Sigmoid colon (tissue), 7 donors: ENCODE results near the gene VAV3. TPM values are rescaled to one million over a fixed set of nuclear protein-coding genes. Genes with fewer than 3 reads are reported as not detected.

Source experiments
- DNase-seq: peaks from one replicate; pipeline ENCODE4 v3.0.0-alpha.2; 2019
- H3K27ac ChIP-seq, 4 donors: fragments of 200-600 bp; sonication (generic); one replicate each; pipeline ENCODE4 v1.5.1; 2016 to 2019; ENCODE audit warnings: mild to moderate bottlenecking in 1 of 4
- H3K27me3 ChIP-seq, 3 donors: fragments of 200-600 bp; sonication (generic); one replicate each; pipeline ENCODE4 v1.5.1; 2019; ENCODE audit warnings: mild to moderate bottlenecking in 1 of 3
- H3K36me3 ChIP-seq, 4 donors: fragments of 200-600 bp; sonication (generic); one replicate each; pipeline ENCODE4 v1.5.1; 2016 to 2019
- H3K4me1 ChIP-seq, 4 donors: fragments of 200-600 bp; sonication (generic); one replicate each; pipeline ENCODE4 v1.5.1; 2017 to 2019
- H3K4me3 ChIP-seq, 4 donors: fragments of 200-600 bp; sonication (generic); one replicate each; pipeline ENCODE4 v1.5.1; 2017 to 2019; ENCODE audit warnings: mild to moderate bottlenecking in 2 of 4, moderate library complexity in 1 of 4
- H3K9me3 ChIP-seq, 4 donors: fragments of 200-600 bp in 3 of 4; sonication (generic) in 3 of 4; one replicate each; pipeline versions ENCODE4 v1.5.1 to v1.6.1; 2013 to 2019
- EP300 ChIP-seq, 4 donors: sonication (generic); formaldehyde crosslinking; IDR thresholded peaks; one replicate each; pipeline ENCODE4 v1.6.1; 2017; ENCODE audit warnings: antibody characterized with exemption in 4 of 4
- POLR2A ChIP-seq, 2 donors: fragments of 450-650 bp; IDR thresholded peaks; one replicate each; pipeline ENCODE4 v1.6.1; 2016; ENCODE audit warnings: antibody characterized with exemption in 2 of 2, mild to moderate bottlenecking in 2 of 2, moderate library complexity in 2 of 2
- POLR2AphosphoS5 ChIP-seq, 4 donors: sonication (generic); formaldehyde crosslinking; IDR thresholded peaks; one replicate each; pipeline ENCODE4 v1.6.1; 2017; ENCODE audit warnings: antibody characterized with exemption in 4 of 4
- WGBS, 2 donors: extraction: QIAGEN DNeasy Blood & Tissue Kit; methylation state at CpG; one replicate each; pipeline ENCODE4 v1.1.7; 2013; 5-methylcytosine and 5-hydroxymethylcytosine counted together
- intact Hi-C: fragments of 100-400 bp; cut with DNase I; formaldehyde crosslinking; loops from one replicate; pipeline ENCODE4 v1.15.1; 2023
- polyA plus RNA-seq, 3 donors: library from polyadenylated mRNA; stranded (reverse); fragments of 200-250 nt; gene quantifications; one replicate each; pipeline ENCODE4 v1.2.3, GENCODE V29; 2013
- total RNA-seq, 4 donors: library from RNA; depleted of rRNA; stranded (reverse); fragments of >200 nt; gene quantifications; one replicate each; pipeline ENCODE4 v1.1.0, GENCODE V29; 2016
- TF ChIP-seq, protein P1 (sequence below), 4 experiments: fragments of 450-650 bp in 3 of 4; fragments of 200-600 bp in 1 of 4; IDR thresholded peaks; one replicate each; pipeline ENCODE4 v1.5.1; 2016 to 2019; ENCODE audit warnings: antibody characterized with exemption in 4 of 4, mild to moderate bottlenecking in 3 of 4, moderate library complexity in 2 of 4
- donor health status: healthy with polysubstance abuse.
- donor health status: Bipolar disorder and iron deficiency.
- donor health status: healthy.

Gene VAV3
- total and polyA plus RNA-seq, 7 donors = 3.5 to 72.1 (median 17.3) TPM

DNA sequence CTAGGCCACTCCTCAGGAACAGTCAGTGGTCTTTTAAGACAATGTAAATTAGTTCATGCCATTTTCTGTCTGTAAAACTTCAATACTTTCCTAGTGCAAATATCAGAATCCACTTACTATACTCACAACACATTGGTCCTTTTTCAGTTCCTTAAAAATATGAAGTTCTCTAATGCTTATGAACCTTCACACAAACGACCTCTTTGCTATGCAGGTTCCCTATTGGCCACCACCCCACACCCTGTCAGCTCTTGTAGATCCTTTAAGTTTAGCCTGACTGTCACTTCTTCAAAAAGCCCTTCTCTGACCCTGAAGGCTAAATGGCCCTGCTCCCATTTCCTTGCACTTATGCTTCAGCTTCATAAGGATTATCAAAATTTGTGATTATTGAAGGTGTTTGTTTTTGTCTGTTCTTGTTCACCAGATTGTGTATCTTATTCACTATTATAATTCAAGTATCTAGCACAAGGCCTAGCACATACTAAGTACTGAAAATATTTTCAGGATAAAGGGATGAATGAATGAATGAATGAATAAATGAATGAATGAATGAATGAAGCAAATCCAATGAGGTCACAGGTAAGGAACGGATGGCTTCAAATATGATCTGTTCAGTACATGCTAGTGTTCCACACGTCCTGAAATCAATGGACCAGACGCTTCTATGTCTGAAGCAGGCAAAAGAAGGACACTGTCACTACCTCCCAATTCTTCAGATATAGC is 373.9 kb downstream of the VAV3 start:
- TF ChIP-seq EP300 (IDR thresholded peaks at IDR 0.05) (no peak), POLR2A (IDR thresholded peaks at IDR 0.05) (no peak), POLR2AphosphoS5 (IDR thresholded peaks at IDR 0.05) (no peak)
- TF ChIP-seq, protein P1, sequence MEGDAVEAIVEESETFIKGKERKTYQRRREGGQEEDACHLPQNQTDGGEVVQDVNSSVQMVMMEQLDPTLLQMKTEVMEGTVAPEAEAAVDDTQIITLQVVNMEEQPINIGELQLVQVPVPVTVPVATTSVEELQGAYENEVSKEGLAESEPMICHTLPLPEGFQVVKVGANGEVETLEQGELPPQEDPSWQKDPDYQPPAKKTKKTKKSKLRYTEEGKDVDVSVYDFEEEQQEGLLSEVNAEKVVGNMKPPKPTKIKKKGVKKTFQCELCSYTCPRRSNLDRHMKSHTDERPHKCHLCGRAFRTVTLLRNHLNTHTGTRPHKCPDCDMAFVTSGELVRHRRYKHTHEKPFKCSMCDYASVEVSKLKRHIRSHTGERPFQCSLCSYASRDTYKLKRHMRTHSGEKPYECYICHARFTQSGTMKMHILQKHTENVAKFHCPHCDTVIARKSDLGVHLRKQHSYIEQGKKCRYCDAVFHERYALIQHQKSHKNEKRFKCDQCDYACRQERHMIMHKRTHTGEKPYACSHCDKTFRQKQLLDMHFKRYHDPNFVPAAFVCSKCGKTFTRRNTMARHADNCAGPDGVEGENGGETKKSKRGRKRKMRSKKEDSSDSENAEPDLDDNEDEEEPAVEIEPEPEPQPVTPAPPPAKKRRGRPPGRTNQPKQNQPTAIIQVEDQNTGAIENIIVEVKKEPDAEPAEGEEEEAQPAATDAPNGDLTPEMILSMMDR (IDR thresholded peaks at IDR 0.05) = no peak
- peaks cover 0 to 26% (median 10%) of the 10 kb centered on the region in 4 donors for H3K4me1 ChIP-seq
- H3K27ac ChIP-seq = no peak overlapping the region
- intact Hi-C loops = no loop called here
- no peaks in the 10 kb centered on the region for H3K27me3 ChIP-seq
- no peaks in the 10 kb centered on the region for H3K36me3 ChIP-seq
- no peak for DNase-seq
- WGBS, 2 donors = 75 to 87% methylated on average over 4 of the region's 4 CpGs
- H3K4me3 ChIP-seq = no peak overlapping the region
- no peaks in the 10 kb centered on the region for H3K9me3 ChIP-seq

GRCh38 chr1:107590087-107590486 is 374.9 kb downstream of the VAV3 start:
- intact Hi-C loops = no loop called here
- Histone ChIP-seq H3K27ac (no peak overlapping the region), H3K4me3 (no peak overlapping the region), H3K4me1 (peaks cover 0 to 19% (median 9%) of the 10 kb centered on the region in 4 donors), H3K27me3 (no peaks in the 10 kb centered on the region), H3K9me3 (no peaks in the 10 kb centered on the region), H3K36me3 (no peaks in the 10 kb centered on the region)
- DNase-seq = no peak
- TF ChIP-seq EP300 (IDR thresholded peaks at IDR 0.05) = no peak
- TF ChIP-seq, protein P1 (IDR thresholded peaks at IDR 0.05) = no peak
- no peak for TF ChIP-seq POLR2A (IDR thresholded peaks at IDR 0.05)
- TF ChIP-seq POLR2AphosphoS5 (IDR thresholded peaks at IDR 0.05) = no peak

DNA sequence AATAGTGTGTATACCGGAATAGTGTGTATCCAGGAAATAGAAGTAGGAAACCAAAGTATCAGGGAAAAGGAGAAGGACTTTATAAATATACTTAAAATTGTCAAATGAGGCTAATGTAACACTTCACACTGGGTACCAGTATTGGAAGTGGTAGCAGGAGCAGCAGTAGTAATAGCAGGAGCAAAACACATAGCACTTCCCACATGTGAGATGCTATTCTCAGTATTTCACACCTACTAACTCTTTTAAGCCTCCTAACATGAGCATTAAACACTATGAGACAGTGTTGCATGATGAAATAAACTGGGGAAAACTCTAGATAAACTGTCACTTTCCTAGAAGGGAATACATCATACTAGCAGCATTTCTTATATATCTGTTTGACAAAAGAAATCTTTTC is 376.7 kb downstream of the VAV3 start:
- Histone ChIP-seq H3K27ac (no peak overlapping the region), H3K4me3 (no peak overlapping the region), H3K9me3 (no peaks in the 10 kb centered on the region), H3K4me1 (peaks cover 0 to 1% (median under 1%) of the 10 kb centered on the region in 4 donors), H3K36me3 (no peaks in the 10 kb centered on the region), H3K27me3 (no peaks in the 10 kb centered on the region)
- intact Hi-C loops = no loop called here
- DNase-seq = no peak
- TF ChIP-seq POLR2A (IDR thresholded peaks at IDR 0.05) (no peak), POLR2AphosphoS5 (IDR thresholded peaks at IDR 0.05) (no peak), EP300 (IDR thresholded peaks at IDR 0.05) (no peak)
- TF ChIP-seq, protein P1 (IDR thresholded peaks at IDR 0.05) = no peak
- WGBS, 2 donors = 95 to 98% methylated on average over 1 of the region's 1 CpG

GRCh38 chr1:107575226-107575625 is 389.8 kb downstream of the VAV3 start:
- Histone ChIP-seq H3K4me1 (peaks cover 0 to 36% (median 23%) of the 10 kb centered on the region in 4 donors), H3K27ac (no peak overlapping the region), H3K36me3 (no peaks in the 10 kb centered on the region), H3K4me3 (no peak overlapping the region), H3K9me3 (no peaks in the 10 kb centered on the region), H3K27me3 (no peaks in the 10 kb centered on the region)
- intact Hi-C loops = no loop called here
- DNase-seq = no peak
- 88 to 93% methylated on average over 3 of the region's 3 CpGs for WGBS, 2 donors
- TF ChIP-seq POLR2A (IDR thresholded peaks at IDR 0.05) (no peak), EP300 (IDR thresholded peaks at IDR 0.05) (no peak), POLR2AphosphoS5 (IDR thresholded peaks at IDR 0.05) (no peak)
- TF ChIP-seq, protein P1 (IDR thresholded peaks at IDR 0.05) = no peak
